NOMO-1 treated with dmso at 0.1 percent for 144 hours (cell line): ENCODE results near the gene ITGAE.

Experiments used
- DNase-seq: peaks from one replicate; lab custom pipeline; 2025; ENCODE audit not compliant: unreplicated experiment; lab: John Stamatoyannopoulos, UW

Gene ITGAE

DNA sequence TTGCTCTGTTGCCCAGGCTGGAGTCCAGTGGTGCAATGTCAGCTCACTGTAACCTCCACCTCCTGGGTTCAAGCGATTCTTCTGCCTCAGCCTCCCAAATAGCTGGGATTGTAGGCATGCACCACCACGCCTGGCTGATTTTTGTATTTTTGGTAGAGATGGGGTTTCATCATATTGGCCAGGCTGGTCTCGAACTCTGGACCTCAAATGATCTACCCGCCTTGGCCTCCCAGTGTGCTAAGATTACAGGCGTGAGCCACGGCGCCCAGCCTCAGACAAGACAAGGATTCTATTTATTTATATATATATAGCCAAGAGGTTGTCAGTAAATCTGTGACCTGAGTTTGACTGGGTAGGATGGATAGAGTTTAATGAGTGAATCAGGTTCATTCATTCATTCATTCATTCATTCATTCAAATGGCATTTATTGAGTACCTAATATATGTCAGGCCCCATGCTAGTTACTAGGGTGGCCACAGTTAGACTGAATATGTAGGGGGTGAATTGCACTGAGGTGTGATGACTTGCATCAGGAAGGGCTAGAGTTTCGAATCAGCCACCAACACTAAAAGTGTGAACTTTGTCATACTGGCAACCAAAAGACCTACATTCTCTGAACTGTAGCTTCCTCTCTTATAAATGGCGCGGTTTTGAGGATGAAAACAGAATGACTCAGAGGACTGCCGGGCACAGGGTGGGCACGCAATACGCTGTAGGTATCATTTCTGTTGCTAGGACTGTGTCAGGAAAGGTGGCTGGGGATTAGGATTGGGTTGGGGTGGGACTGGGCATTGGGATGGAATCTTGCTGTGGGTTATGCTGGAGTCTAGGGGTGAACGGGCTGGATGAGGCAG lies 37.8 kb downstream of the ITGAE start:
- DNase-seq = peak; percentile 53

DNA sequence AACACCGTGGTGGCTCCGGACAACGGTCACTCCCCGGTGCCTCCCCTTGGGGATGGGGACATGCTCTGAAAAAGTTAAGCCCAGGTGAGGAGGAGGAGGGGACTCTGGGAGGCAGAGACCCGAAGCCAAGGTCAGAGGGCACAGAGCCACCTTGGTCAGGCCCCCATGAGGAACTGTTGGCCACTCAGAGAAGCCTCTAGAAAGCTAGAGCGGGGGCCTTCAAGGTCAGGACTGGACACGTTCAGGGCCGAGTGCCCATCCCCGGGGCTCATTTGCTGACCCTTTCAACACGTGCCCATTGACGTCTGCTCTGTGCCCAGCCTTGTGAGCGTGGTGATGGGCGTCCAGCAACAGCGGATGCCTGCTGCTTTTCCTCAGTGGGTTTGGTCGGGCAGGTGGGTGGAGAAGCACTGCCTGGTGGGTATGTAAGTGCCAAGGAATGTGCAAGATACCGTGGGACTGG lies 39.0 kb downstream of the ITGAE start:
- DNase-seq = no peak

DNA sequence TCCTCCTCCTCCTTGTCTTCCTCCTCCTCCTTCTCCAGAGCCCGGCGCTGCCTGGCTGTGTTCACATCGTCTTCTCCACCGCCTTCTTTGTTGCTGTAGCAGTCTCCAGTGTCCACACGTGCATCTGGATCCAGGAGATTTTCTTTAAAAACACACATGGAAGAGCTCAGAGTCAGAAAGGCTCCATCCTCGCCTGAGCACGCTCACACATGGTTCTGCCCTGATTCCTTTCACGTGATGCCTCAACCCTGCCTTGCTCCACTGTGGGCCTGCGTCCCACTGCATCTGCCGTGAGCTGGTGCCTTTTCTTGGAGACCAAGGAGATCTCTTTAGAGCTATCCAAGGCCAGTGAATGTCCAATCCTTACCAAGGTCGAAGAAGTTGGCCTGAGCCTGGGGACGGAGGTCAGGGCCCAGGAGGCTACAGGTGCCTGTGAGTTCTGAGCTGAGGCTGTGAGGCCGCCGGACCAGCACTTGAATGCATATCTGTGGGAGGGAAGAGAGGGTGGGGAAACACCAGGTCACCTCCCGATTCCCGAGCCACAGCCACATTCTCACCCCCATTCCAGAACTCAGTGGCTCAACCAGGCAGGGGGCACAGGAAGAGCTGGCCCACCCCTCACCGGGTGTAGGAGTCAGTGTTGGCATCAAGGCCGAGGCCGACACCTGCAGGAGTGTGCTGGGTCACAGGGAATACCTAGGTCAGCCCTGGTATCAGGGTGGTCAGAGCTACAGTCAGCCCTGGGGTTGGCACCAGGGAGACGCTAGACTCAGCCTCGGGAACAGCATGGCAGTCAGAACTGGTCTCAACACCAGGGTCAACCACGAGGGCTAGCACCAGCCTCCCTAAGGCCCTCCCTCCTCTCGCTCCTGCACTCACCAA lies 39.7 kb downstream of the ITGAE start:
- DNase-seq = no peak

DNA sequence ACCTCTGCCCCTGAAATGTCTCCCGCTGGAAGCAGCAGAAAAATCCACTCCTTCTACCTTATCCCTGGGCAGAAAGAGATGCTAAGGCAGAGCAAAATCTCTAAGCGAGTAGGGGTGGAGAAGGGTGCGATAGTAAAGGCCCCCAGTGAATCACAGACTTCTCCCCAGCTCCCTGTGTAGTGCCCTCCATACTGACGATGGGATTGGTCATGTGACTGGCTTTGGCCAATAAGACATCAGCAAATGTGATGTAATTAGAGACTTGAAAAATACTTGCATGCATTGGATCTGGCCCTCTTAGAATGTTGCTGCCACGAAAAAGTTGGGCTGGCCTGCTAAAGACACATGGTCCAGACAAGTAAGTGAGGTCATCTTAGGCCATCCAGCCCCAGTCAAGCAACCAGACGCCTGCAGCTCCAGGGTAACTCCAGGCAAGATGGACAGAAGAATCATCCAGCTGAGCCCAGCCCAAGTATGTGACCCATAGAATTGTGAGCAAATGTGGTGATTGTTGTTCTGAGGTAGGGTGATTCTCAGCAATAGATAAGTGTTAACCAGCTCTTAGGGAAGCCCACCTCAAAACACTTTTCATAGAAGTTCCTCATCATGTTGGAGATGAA lies 41.3 kb downstream of the ITGAE start:
- DNase-seq = no peak

DNA sequence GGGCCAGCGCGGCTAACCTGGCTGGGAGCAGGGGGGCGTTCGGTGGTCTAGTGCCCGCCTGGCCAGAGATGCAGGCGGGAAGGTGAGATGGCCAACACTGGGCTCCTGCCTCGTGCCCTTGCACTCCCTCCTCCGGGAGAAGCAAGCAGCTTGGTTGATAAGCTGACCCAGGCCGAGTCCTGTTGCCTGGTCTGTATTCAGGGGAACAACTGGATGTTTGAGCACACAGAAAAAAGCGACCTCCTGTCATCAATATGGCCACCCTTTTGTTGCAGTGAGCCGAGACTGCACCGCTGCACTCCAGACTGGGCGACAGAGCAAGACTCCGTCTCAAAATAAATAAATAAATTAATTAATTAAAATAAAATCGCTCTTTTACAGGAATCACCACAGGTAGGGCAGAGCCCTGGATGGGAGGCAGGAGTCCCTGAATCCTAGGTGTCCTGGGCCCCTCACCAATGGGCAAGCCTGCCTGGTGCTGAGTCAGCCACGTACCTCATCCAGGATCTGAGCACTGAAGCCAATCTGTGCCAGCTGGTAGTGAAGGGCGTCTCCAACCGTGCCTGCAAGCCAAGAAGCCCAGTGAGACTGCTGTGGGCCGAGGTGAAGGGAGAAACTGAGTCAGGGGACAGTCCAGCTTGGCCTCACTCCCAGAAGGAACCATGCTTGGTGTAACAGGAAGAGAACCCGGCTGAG lies 45.5 kb downstream of the ITGAE start:
- no peak for DNase-seq

DNA sequence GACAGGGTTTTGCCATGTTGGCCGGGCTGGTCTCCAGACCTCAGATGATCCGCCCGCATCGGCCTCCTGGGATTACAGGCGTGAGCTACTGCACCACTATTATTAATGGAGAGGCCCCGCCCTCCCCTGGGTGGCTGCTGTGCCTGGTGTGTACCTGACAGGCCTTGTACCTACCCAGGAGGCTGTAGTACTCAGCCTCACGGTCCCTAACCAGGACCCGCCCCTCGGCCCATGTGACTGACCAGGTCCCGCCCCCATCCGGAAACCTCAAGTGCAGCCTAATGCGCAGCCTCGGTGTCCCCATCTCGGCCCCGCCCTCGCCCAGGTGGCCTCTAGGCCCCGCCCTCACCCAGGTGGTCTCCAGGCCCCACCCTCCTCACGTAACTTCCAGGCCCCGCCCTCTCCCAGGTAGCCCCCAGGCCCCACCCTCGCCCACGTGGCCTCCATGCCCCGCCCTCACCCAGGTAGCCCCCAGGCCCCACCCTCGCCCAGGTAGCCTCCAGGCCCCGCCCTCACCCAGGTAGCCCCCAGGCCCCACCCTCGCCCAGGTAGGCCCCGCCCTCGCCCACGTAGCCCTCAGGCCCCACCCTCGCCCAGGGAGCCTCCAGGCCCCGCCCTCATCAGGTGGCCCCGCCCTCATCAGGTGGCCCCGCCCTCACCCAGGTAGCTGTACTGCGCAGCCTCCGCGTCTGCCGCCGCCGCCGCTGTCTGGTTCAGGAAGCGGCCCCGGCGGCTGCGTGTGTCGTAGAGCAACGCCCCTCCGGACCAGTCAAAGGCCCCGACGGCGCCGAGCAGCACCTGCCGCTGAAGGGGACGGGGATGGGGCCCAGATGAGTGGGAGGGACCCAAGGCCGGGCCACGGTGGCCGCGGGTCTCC lies 46.3 kb downstream of the ITGAE start:
- DNase-seq = no peak

DNA sequence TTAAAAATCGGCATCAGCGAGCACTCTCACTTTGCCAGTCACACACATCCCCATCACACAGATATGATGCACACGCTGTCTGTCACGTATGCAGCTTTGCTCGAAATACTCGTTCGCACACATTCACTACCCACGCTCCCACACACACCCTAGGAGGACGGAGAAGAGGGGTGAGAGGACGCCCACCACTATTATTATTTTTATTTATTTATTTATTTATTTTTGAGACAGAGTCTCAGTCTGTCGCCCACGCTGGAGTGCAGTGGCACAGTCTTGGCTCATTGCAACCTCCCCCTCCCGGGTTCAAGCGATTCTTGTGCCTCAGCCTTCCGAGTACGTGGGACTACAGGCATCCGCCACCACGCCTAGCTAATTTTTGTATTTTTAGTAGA lies 46.9 kb downstream of the ITGAE start:
- no peak for DNase-seq

DNA sequence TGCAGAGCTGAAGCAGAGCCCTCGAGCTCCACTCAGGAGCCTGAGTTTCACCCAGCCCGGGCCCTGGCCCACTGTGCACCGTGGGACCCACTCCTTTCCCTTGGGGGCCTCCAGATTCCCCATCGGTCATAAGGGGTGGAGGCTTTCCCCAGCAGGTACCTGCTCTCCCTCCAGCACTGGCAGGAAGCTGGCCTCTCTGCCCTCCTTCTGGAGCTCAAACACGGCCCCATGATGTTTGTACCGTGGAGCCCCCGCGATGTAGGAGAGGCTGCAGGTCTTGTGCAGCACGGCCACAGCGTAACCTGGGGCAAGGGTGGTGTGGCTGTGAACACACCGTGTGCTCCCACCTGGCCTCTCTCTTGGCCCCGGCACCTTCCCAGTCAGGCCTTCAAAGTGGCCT lies 47.4 kb downstream of the ITGAE start:
- no peak for DNase-seq

DNA sequence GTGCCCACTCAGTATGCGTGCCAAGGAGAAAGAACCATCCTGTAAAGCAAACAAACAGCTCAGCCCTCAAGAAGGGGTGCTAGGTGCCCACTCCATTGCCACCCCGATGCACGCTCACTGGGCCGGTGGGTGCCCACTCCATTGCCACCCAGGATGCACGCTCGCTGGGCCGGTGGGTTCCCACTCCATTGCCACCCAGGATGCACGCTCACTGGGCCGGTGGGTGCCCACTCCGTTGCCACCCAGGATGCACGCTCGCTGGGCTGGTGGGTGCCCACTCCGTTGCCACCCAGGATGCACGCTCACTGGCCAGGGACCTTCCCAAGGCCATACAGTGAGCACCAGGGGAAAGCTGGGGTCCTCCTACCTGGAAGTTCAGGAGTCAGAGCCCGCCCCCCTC lies 49.2 kb downstream of the ITGAE start:
- DNase-seq = no peak

DNA sequence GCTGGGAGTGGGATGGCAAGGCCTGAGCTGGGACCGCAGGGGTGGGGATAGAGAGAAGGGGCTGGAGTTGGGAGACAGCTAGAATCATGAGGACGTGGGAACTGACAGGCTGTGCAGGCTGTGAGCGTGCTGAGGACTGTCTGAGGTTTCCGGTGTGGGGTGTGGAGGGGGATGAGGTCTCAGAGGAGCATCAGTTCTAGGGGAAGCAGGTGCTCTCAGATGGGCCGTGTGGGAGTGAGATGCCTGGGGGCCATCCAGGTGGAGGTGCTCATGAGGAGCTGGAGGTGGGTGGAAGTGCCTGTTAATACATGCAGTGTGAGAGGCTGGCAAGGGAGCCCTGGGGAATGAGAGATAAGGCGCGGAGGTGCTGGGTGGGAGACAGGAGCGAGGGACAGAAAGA lies 50.1 kb downstream of the ITGAE start:
- DNase-seq = no peak

DNA sequence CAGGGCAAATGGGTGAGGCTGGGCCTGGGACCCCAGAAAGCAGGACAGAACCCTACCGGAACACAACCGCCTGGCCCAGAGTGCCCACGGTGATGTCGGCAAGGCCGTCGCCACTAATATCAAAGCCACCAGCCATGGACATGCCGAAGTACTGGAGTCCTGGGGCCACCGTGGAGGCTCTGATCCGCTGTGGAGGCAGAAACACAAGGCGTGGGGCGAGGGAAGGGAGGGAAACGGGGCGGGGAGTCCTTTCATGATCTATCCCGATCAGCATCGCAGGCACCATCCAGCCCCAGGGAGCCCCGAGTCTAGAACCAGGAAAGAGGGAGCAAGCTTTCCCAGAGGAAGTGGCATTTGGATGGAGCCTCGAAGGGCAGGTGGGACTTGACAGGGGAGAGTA lies 50.7 kb downstream of the ITGAE start:
- DNase-seq = no peak

DNA sequence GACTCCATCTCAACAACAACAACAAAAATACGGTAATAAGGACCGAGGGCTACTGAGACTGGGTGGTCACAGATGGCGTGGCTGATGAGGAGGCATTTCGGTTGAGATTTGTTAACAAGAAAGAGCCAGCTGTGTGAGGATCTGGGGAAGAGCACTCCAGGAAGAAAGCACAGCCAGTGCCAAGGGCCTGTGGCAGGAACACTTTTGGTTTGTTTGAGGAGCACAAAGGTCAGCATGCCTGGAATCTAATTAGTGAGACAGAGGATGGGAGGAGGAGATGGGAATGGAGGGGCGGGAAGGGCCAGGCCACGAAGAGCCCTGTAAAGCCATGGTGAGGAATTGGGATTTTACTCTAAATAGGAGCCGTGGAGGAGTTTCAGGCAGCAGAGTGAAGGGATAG lies 52.4 kb downstream of the ITGAE start:
- DNase-seq = no peak

DNA sequence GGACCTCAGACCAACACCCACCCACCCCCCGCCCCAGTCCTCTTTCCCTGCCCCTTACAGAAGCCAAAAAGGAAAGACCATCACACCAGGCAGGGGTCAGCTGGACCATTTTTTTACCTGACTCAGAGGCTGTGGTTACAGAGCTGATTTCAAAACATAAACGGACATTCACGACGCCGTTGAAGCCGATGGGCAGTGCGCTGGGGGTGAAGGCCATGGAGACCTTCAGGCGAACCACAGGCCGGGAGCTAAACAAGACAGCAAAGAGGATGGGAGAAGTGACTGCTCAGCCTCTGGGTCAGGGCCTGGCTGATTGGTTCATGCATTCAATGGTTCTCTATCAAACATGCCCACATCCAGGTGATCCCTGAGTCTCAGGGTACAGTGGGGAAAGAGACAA lies 53.2 kb downstream of the ITGAE start:
- no peak for DNase-seq

DNA sequence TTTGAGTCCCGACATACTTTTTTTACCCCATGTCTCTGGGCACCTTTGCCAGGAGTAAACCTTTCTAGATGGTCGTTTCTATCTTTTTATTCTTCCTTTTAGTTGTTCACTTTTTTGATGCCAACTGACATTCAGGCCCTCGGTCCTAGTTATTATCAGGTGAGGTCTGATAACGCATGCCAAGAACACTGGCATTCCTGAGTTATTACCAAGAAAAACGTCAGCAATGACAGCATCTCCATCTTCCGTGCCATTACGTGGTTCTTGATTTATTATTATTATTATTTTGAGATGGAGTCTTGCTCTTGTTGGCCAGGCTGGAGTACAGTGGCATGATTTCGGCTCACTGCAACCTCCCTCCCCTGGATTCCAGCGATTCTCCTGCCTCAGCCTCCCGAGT lies 55.9 kb downstream of the ITGAE start:
- DNase-seq = no peak

DNA sequence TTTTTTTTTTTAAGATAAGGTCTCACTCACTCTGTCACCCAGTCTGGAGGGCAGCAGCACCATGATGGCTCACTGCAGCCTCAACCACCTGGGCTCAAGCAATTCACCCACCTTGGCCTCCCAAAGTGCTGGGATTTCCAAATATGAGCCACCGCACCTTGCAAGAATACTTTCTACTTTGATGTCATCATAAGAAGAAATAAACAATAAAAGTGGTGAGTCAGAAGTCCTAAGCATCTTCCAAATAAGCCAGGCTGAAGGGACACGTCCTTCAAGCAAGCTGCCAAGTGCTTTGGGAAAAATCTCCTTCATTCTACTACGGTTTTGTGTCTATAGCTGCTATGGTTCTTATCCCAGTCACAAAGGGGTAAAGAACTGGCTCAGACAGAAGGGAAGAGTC lies 57.0 kb downstream of the ITGAE start:
- no peak for DNase-seq

DNA sequence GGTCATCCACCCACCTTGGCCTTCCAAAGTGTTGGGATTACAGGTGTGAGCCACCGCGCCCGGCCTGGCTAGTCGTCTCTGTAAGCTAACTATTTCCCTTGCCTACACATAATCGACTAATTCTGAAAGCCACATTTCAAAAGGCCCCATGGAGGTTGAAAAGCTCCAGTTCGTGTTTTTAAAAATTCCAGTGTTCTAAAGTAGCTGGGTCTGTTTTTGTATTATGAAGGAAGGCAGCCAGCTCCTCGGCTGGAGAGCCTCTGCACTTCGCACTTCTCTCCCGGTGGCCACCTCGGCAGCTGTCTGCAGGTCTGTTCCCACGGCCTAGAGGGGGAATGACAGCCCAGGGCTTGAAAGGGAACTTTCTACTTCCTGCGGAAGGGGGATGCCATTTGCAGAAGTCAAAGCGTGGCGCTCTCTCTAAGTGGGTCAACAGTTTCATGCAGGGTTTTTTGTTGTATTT lies 60.3 kb downstream of the ITGAE start:
- DNase-seq = peak; percentile 75

DNA sequence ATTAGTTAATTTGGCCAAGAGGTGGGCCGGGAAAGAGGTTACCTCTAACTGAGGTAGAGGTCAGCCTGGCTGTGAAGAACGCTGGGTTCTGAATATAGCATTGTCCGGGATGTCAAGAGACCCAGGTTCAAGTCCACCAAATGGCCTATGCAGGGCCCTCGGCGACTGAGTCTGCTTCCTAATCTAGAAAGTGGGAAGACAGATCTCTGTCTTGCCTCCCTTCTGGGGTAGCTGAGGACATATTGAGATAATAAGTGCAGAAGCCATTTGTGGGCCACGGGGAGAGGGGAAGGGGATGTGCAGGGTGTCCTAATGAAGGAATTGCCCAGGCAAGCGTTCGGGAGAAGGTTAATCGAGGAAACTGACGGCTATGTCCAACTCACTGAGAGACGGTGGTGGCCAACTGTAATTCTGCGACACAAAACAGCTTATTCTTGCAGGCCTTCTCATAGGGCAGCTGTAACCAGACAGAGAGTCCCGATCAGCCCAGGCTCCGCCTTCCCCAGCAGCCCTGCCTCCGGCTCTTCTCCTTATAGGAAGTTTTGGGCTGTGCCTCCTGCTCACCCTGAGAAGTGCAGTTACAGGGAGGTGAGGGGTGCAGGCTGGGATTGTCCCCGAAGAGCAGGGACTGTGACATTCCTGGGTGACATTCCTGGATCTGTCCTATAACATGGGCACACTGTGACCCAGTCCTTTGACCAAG lies 61.4 kb downstream of the ITGAE start:
- DNase-seq = no peak

DNA sequence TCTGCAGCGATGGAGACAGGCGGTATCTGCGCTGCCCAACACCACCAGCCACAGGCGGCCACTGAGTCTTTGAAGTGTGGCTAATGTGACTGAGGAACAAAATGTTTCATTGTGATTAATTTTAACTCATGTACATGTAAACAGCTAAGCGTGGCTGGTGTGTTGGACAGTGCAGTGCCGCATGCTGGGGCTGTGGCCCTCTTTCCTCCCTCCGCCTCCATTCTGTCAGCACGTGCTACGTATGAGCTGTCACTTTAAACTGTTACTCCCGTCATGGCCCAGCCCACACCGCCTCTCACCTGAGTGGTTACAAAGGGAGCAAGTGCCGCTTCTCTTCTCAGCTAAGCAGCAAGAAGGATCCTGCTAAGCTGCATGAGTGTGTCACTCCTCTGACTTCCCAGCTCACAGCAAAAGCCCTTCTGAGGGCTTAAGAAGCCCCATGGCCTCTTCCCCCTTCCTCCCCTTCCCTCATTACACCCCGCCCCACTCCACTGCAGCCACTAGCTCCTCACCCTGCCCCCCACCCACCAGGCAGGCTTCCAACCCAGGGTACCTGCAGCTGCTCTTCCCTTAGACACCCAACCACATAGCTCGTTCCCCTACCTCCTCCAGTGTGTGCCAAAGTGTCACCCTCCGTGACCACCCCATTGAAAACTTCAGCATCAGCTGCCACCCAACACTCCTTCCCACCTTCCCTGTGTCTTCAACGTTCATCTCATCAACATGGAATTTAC lies 62.3 kb downstream of the ITGAE start:
- DNase-seq = no peak

DNA sequence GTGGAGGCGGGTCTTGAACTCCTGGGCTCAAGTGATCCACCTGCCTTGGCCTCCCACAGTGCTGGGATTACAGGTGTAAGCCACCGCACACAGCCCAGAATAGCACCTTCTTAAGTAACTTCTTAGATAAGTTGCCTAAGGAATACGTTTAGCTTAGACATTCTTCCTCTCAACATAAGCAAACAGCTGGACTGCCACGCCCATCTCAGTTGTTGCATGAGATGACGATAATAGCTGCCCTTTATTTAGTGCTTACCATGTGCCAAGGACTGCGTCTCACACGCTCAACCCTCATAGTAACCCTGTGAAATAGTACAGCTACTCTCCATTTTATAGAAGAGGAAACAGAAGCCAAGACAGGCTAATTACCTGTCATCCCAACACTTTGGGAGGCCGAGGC lies 65.5 kb downstream of the ITGAE start:
- DNase-seq = peak; percentile 20
